Stimulated activated naive CD4-positive, alpha-beta T cell treated with Interleukin-2 at 50 U/mL for 16 hours (primary cell): ENCODE data around the gene BOD1L1.
"Not testable (repeated sequence)": the region's sequence is repeated elsewhere in the genome, so short reads cannot be mapped to it uniquely, and the experiment has no call there.

Experiments
- DNase-seq: peaks from one replicate; lab custom pipeline; 2025; lab: John Stamatoyannopoulos, UW

Gene BOD1L1

DNA sequence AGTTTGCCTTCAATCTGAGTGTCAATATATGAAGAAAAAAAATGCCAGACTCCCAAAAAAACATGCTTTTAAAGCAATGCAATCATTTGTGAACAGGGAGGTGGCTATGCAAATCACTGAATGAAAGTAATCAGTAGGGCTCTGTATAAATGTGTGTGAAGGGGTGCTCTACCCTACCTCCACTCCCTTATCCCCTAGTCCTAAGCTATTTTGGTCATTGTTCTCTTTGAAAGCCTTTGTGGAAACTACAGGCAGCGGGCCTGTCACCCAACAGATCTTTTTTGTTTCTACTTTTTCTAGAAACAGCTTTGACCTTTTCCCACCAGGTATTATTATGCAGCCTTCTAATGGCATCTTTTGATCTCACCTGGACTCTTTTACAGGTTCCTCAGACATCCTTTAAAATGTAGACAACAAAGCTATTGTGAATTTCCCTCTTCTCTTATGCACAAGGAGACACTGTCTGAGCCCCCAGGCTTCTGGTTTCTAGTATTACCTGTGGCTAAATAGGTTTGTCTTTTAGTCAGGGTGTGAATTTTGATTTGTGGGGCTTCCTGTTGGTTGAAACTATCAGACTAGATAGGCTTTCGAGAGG, 9.2 kb downstream of the BOD1L1 start:
- no peak for DNase-seq

DNA sequence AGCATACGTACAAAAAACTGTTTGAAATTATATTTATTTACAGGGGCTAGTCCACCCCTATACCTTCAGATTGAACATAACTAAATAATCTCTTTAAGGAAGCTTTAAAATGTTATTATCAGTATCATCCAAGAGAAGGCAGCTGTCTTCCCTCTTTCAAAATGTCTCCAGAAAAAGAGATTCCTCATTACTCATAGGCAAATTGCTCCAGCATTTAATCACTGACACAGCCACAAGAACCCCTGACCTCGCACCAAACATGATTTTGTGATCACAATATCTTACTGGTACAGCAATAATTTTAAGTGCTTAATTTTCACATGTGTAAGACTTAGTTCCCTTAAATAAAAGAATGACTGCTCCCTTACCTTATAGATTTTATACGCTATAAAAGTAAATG, 9.7 kb downstream of the BOD1L1 start:
- DNase-seq = no peak

DNA sequence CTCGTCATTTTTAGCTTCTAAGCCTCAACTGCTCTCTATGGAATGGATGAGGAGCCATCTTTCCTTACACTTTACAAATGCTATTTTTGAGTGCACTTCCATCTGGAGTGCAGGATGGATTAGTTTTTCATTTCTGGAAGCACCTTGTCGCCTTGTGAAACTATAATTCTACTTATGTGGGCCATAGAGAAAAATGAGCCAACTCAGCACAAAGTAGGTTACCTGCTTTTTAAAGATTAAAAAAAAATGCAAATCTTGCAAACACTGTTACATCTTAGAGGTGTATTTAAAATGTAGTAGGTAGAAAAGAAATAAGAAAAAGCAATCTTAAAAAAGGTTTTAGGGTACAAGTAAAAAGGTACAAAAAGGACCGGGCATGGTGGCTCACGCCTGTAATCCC, 10.9 kb downstream of the BOD1L1 start:
- DNase-seq = no peak

DNA sequence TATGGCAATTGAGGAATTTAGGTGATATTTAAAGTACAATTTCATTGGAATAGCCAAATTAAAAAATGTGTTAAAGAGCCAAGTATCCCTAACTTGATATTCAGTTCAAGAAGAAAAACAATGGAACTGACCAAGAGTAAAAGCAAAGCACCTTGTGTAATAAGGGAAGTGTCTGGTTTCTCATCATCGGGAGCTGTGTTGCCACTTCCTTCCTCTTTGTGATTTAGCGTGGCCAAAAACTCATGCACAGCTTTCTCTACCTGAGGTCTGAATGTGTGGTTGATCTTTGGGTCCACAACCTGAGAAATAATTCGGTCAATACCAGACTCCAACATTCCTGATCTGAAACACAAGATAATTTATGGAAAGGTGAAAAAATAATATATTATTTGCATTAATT, 12.4 kb downstream of the BOD1L1 start:
- DNase-seq = no peak

DNA sequence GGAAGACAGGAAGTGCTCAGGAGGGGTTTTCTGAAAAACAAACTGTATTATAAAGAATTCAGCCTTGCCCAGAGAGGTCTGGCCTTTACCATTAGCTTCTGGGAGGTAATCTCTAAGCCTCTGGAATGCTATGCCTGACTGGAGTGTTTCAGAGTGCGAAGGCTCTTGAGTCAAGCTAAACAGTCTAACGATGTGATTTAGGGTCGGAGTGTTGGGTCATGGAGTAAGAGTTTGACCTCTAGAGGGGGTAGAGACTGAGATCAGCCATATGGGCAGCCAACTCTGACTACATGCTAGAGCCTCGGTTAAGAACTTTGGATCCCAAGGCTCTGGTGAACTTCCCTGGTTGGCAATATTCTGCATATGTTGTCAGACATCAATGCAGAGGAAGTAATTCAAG, 15.0 kb downstream of the BOD1L1 start:
- no peak for DNase-seq

DNA sequence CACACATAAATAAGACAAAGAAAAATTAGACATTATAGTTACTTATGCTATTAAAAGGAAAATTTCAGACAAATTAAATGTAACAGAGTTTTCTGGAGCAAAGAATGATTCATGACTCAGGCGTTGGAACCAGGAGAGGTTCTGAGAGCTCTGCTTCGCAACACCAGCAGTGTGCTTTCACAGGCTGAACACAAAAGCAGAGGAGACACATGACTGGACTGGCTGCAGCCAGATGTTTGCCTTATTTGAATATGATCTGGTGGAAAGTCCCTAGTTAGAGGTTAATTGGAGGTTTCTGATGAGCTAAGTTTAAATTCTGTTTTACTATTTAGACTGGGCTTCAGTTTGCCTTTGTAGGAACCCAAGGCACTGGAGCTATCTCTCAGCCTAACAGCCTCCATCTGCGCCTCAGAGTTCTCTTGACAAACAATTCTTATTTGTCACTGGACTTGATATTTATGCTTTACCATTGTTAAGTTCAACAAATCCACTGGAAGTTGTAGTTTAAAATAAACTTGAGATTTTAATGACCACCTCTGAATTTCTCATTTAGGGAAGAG, 16.2 kb downstream of the BOD1L1 start:
- no peak for DNase-seq

DNA sequence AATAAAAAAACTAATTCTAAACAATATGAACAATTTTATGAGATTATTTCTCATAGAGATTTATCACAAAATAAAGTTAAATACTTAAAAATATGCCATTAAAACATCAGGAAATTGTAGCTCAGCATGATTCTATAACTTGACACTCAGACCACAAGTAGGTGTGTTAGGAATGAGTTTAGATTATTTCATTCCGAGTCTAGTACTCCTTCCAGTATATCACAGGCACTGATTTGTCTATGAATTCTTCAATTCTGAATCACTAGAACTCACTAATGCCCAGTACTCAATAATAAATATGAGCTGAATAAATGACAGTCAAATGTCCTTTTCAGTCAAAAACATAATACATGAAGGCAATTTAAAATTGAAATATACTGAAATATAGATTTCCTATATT, 22.2 kb downstream of the BOD1L1 start:
- DNase-seq = no peak

DNA sequence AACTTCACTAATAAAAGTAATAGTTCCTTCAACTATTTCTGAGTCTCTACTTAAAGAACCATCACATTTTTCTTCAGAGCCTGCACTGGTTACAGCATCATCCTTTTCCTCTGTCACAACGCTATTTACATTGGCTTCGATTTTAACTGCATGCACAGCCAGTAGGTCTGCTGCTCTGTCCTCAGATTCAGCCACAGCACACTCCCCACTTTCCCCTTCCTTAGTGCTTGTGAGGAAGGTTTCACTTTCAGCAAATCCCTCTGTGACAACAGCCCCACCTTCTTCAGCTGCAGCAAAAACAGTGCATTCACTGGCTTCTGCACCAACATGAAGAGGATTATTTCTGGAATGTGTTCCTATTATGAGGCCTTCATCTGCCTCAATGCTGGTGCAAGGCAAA, 25.7 kb downstream of the BOD1L1 start:
- no peak for DNase-seq

DNA sequence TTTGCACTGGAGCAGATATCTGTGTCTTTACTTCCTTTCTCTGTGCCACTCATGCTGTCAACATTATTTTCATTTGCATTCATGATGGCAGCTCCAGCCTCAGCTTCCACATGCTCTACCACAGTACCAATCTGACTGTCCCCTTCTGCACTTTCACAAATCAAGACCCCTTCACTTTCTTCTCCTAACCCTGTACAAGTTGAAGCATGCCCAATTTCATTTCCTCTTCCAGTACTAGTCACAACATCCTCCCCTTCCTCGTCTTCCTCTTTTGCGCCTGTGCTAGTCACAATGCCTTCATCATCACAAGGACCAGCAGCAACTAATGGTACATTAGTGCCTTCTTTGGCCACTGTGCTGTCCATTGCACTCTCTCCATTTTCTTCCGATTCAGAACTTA, 26.5 kb downstream of the BOD1L1 start:
- no peak for DNase-seq

DNA sequence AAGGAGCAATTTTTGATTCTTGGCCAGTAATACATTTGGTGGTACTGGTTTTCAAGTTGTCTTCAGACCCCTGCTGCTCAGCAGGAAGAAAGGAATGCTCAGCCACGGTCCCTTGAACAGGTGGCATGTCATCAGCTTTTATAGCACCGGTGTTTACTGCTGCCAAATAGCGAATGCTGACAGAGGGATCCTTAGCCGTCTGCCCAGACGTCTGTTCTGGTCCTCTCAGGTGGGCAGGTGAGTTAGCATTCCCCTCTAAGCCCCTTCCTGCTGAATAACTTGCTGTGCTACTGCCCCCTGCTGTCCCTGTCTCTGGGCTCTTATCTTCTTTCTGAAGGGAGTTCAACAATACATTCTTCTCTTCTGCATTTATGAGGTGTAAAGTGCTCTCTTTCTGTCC, 28.4 kb downstream of the BOD1L1 start:
- no peak for DNase-seq

DNA sequence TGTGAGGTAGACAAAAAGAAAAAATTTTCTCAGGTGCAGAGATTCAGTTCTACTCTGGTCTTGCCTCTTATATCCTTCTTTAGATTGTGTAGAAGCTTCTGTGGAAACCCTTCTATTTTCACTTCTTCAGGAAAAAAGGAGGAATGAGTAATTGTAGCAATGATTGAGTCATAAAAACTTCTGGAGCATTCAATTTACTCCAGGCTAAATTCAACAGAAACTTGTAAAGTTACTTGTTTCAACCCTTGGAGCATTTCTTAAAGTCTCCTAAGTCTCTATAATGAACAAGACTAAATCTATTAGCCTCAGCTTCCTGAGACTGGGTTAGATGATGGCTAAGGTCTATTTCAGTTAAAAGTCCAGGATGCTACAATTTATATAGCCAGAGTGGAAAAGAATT, 29.9 kb downstream of the BOD1L1 start:
- DNase-seq = no peak

DNA sequence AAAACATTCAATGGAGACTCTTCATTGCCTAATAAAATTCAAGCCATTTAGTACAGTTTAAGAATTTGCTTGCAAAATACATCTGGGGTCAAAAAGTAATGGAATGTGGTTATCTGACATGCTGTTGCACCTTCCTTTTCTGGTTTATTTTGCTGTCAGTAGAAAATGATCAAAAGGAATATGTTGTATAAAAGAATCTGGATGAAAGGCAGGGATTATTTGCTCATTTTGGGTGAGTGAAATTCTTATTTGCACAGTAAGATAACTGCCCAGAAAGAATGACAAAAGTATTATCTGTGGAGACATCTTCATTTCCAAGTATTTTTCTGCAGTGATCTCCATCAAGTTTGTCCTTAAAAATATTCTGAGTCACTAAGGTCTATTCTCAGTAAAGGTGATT, 30.4 kb downstream of the BOD1L1 start:
- no peak for DNase-seq

DNA sequence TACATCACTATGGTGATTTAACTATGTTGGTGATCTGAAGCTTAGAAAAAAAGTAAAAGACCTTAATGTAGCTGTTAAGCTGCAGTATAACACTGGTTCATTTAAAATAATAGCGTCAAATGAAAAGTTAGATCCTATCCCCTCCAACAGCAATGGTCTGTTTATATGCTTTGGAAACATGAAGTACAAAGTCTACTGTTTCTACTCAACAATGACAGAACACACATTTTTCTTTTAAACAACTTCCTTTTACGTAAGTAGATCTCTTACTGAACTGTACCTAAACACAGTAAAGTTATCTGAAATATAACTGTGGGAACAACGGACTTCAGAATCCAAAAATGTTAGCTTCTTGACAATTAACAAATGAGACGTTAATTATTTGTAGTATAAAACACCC, 35.3 kb downstream of the BOD1L1 start:
- no peak for DNase-seq

DNA sequence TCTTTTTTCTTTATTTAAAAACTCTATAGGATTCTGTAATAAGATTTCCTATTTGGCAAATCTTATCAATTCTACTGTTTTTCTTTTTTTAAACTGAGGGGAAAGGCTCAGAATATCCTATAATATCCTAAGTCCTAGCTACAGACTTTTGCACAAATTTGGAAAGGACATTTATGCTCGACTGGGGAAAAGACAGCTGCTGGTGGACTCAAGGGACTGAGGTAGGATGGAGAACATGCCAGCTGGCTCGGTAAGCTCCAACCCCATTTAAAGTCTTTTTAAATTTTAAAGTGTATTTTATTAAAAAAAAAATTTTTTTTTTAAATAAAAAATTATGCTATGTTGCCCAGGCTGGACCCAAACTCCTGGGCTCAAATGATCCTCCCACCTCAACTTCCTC, 36.8 kb downstream of the BOD1L1 start:
- no peak for DNase-seq

DNA sequence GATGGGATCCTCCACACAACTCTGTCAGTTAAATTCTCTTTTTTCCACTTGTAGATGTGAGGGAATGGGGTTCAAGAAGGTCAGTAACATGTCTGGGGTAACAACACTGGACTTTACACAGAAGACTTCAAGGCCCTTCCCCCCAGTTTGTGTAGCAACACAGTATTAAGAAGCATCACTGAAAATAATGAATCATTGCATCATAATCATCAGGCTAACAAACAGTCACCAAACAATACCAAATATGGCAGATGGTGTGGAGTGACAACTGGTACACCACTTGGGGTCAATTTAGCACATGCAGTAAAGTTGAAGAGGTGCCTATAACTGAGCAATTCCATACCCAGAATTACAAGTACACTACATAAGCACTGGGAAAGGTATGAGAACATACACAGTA, 38.6 kb downstream of the BOD1L1 start:
- no peak for DNase-seq

DNA sequence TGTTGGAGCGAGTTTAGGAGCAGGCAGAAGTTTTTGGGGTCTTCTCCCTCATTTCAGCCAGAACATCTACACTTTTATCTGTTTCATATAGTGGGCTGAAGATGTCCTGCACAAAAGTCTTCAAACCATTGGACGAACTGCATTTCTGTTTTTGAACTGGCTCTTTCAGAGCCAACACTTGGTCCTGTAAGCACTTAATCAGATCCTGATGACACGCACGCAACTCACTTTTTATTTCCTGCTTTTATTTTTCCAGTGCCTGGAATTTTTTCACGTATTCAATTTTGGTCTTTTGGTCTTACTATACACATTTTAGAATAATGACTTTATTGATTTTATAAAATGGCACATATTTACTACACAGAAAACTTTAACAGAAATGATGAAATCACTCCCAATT, 43.0 kb downstream of the BOD1L1 start:
- no peak for DNase-seq

DNA sequence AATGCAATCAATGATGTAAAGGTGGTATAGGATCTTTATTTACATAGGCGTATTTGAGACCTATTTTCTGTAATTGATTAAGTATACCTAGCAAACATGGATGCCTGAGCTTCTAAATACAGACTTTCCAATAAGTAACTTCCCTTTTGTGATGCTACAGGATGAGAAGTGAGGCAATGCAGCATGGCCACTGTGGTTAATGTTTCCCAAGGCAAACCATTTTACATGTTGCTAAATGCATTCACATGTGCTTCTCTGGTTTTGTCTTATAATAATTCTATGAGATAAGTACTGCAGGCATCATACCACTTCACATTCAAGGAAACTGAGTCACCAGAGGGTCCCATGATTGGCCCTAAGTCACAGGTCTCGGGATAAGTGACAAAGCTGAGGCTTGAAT, 47.5 kb downstream of the BOD1L1 start:
- no peak for DNase-seq

DNA sequence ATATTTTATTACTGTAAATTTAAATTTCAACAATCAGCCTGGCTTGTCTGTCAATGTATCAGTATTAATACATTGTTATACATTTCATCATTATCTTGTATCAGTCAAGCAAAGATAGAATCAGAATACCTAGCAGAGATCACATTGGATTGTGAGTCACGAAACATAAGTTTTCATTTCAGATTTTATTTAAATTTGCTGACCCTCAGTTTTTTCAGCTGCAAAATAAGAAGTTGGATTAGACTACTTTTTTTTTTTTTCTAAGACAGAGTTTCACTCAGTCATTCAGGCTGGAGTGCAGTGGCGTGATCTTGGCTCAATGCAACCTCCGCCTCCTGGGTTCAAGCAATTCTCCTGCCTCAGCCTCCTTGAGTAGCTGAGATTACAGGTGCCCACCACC, 49.9 kb downstream of the BOD1L1 start:
- DNase-seq = no peak

DNA sequence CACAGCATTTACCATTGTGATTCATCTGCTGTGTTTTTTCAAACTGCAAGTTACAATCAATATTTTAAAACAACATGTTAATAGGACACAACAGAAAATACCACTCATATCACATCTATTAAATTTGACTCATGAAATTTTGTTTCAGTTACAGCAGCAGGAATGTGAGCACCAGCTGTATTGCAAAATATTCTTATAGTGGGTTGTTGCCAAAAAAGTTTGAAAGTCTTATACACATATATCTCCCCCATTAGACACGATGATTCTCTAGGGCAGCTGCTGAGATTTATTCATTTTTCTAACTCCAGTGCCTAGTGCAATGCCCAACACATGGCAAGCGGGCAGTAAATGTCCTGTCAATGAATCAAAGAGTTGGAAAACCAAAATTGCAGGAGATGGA, 56.6 kb downstream of the BOD1L1 start:
- no peak for DNase-seq

DNA sequence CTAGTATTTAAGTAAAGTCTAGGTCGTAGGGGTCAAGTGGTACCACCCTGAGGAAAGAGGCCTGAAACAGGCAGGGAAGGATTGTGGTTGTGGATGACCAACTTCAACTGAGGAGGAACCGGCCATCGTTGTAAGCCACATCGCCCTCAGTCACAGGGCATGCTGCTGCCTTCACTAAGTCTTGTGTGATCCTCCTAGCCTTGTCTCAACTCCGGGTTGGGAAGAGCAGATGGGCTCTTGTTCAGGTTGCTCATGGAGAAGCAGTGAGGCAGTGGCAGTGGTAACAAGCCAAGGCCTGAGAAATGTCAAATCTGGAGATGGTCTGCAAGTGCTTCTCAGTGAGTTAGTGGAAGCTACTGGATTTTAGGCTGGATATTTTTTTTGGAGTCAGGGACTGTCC, 60.4 kb downstream of the BOD1L1 start:
- DNase-seq = no peak

DNA sequence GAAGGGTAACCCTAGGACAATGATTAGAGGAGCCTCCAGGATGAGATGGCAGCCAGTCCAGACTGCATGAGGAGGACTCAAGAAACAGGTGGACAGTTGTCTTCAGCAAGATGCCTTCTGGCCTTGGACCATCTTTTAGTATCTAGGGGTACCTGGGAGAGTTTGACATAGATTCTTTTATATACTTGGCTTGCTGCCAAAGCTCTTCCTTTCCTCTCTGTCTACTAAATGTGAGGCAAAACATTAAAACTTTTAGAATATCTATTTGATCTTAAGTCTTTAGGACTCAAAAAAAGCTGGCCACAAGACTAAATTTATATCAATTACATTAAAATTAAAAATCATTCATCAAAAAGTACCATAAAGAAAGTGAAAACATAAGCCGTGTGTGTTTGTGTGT, 64.6 kb downstream of the BOD1L1 start:
- DNase-seq = no peak

DNA sequence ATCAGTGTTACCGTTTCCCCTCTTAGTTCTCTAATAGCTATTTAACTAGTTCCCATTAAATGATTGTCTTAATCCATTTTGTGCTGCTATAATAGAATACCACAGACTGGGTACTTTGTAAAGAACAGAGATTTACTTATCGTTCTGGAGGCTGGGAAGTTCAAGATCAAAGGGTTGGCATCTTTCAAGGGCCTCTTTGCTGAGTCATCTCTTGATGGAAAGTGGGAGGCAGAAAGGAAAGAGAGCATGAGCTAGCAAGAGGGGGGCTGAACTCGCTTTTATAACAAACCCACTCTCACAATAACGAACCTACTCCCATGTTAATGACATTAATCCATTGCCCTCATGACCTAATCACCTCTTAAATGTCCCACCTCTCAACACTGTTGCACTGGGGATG, 65.9 kb downstream of the BOD1L1 start:
- DNase-seq = no peak

DNA sequence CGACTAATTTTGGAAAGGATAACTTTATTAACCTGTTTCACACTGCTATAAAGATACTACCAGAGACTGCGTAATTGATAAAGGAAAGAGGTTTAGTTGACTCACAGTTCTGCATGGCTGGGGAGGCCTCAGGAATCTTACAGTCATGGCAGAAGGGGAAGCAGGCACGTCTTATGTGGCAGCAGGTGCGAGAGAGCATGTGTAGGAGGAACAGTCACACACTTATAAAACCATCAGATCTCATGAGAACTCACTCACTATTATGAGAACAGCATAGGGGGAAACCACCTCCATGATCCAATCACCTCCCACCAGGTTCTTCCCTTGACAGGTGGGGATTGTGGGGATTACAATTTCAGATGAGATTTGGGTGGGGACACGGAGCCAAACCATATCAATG, 67.4 kb downstream of the BOD1L1 start:
- not testable (repeated sequence) for DNase-seq

DNA sequence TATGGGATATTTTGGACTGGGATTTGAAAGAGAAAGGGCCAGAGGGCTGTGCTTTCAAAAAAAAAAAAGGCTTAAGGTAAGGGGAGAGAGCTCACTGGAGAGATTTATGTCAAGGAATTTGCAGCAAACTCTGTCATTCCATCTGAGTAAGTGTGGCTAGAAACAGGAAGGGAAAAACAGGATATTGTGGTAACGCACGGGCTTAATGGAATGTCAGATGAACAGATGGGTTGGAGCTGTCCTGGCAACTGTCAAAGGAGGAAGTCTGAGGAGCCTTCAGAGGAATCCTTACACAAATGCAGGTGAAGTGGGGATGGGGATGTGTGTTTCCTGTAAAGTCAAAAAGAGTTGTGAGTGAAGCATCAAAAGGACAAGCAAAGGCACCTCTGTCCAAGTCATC, 68.1 kb downstream of the BOD1L1 start:
- no peak for DNase-seq

DNA sequence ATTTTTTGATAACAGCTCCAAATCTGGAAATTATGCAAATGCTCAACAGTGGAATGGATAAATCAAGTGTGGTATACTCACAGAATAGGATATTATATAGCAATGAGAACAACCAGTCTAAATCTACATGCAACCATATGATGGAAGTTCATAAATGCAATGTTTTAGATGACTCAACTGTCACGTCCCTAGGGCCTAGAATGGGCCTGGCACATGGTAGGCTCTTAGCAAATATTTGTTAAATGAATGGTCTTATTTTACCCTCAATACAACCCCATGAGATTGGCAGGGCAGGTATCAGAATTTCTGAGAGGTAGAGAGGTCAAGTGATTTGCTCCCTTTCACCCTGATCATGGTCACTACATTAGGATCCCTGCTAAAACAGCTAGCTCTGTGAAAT, 68.6 kb downstream of the BOD1L1 start:
- DNase-seq = no peak
